Measurements from ENCODE around the gene ALDH5A1.

Gene ALDH5A1

GRCh38 chr6:24537082-24537699 is 42.4 kb downstream of the ALDH5A1 start:
- H3K4me3 ChIP-seq (replicated peaks; ENCODE audit: low read depth, low read length): no peak overlapping the region
- TF ChIP-seq CTCF (IDR thresholded peaks at IDR 0.05; ENCODE audit: low read length, missing control alignments): no peak
- DNase-seq (ENCODE audit: low read depth): no peak

- no peak for DNase-seq (ENCODE audit: low read depth)
- TF ChIP-seq CTCF (IDR thresholded peaks at IDR 0.05; ENCODE audit: low read length, missing control alignments): no peak
- no peak overlapping the region for H3K4me3 ChIP-seq (replicated peaks; ENCODE audit: low read depth, low read length)
Observed at GRCh38 chr6:24537771-24538385, 43.1 kb downstream of the ALDH5A1 start.

- DNase-seq (ENCODE audit: low read depth): no peak
- H3K4me3 ChIP-seq (replicated peaks; ENCODE audit: low read depth, low read length): no peak overlapping the region
- TF ChIP-seq CTCF (IDR thresholded peaks at IDR 0.05; ENCODE audit: low read length, missing control alignments): no peak
Observed at GRCh38 chr6:24539416-24539815, 44.6 kb downstream of the ALDH5A1 start.

- no peak for DNase-seq (ENCODE audit: low read depth)
- TF ChIP-seq CTCF (IDR thresholded peaks at IDR 0.05; ENCODE audit: low read length, missing control alignments): no peak
- no peak overlapping the region for H3K4me3 ChIP-seq (replicated peaks; ENCODE audit: low read depth, low read length)
Observed at GRCh38 chr6:24540197-24540596, 45.4 kb downstream of the ALDH5A1 start.

GRCh38 chr6:24543683-24544082 is 48.9 kb downstream of the ALDH5A1 start:
- no peak for TF ChIP-seq CTCF (IDR thresholded peaks at IDR 0.05; ENCODE audit: low read length, missing control alignments)
- DNase-seq (ENCODE audit: low read depth): no peak
- H3K4me3 ChIP-seq (replicated peaks; ENCODE audit: low read depth, low read length): no peak overlapping the region

GRCh38 chr6:24545183-24545582 is 50.4 kb downstream of the ALDH5A1 start:
- no peak overlapping the region for H3K4me3 ChIP-seq (replicated peaks; ENCODE audit: low read depth, low read length)
- DNase-seq (ENCODE audit: low read depth): no peak
- TF ChIP-seq CTCF (IDR thresholded peaks at IDR 0.05; ENCODE audit: low read length, missing control alignments): no peak

- no peak overlapping the region for H3K4me3 ChIP-seq (replicated peaks; ENCODE audit: low read depth, low read length)
- DNase-seq (ENCODE audit: low read depth): no peak
- TF ChIP-seq CTCF (IDR thresholded peaks at IDR 0.05; ENCODE audit: low read length, missing control alignments): no peak
Observed at GRCh38 chr6:24545691-24546090, 50.9 kb downstream of the ALDH5A1 start.

Measured in fibroblast of pulmonary artery (primary cell).